Stimulated activated CD8-positive, alpha-beta memory T cell treated with anti-CD3 and anti-CD28 coated beads, Interleukin-4, amount 100 ng/mL, for 48 hours (primary cell): ENCODE data around the gene SYT6.
A peak's percentile ranks its signal among the peaks of the same experiment; 100 is the strongest.

ENCODE experiments used
- DNase-seq: peaks from one replicate; pipeline ENCODE4 v3.0.0-alpha.2; 2020

Gene SYT6

DNA sequence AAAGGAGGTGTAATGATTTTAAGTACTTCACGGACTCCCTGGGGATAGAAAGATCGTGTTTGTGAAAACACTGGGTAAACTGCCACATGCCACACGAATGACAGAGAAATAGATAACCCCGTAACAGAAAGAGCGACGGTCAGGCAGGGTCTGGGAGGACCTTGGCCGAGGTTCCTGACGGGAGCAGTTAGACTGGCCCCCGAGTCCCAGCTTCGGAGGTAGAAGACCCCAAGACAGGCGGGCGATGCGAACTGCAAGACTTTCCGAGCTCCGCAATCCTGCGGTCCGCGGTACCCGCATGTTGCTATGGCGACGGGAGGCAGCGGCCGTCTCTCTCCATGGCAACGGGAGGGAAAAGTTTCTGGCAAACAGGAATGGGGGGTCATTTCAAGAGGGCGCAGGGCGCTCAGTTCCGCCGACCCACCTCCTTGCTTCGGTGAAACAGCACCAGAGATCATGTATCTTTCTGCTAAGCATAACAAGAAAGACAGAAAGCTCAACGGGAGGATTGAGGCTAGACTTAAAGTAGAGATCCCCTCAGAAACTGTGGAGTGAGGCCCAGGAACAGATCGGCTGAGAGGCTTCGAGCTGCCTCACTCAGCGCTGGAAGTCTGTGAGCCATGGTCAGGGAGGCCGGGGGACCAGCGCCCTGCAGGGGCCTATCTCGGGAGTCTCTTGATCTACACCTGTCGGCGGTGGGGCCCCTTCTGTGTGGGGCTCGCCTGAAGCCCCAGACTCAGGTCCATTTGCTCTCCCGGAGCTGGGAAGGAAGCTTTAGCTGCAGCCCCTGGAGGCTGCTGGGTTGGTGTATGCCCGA is 685 bp upstream of the SYT6 start:
- DNase-seq: peak; percentile 30

DNA sequence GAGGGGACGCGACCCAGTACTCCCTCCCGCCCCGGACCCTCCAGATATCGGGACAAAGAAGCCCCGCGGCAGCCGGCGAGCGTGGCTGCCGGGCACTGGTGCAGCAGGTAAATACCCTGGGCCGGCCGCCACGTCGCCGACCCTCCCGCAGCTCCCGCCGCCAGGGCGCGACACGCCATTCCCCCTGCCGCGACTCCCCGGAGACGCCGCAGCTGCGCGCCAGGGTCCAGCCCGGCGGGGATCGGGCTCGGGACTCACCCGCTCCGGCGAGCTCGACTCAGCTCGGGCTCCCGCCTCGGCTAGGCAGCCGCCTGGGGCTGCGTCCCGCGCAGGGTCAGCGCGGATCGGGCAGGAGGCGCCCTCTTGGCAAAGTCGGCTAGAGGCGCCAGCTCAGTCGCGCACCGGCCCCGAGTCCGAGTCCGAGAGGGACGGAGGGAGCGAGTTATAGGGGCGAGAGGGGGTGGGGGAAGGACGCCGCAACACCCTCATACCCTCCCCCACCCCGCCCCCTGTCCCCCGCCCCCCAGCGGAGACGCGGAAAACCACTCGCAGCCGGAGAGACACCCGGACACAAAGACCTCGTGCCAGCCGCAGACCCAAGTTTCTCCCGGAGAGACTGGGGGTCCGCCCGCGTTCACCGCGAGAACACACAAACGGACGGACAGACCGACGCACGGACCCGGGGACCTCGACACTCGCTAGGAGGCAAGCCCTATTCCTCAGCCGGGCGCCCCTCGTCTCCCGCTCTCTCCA is 985 bp downstream of the SYT6 start:
- DNase-seq: peak; percentile 29

DNA sequence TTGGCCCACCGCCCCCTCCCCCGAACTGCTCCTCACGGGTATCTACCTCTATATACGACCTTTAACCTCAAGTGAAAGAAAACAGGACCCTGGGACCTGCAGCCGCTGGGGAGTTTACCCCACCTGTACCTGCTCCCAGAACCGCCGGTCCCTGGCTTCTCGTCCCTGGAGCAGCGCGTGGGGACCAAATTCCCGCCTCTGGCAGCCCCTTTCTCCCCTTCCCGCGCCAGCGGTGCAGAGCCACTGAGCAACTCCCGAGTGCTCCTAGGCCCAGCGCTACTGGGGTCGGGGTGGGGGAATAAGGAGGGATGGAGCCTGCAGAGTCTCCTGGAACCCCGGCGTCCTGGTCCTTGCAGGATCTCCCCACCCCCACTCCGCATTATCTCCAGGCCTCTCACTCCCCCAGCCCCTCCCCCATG is 1.6 kb downstream of the SYT6 start:
- no peak for DNase-seq

DNA sequence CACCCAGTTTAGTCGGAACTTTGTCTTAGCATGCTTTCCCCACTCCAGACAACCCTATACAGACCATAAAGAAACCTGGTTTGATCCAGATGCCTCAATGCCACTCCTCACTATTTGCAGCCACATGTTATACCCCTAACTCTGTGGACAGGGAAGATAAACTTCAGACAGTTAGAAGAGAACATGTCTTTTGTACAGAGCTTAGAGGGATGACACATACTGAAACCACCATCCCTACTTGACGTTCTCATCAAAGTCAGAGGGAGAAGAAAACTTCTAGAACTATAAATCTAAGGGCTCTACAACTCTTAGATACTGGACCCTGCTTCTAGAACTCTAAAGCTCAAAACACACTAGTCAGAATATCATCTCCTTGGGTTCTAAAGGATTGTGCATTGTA is 3.7 kb downstream of the SYT6 start:
- DNase-seq: no peak

DNA sequence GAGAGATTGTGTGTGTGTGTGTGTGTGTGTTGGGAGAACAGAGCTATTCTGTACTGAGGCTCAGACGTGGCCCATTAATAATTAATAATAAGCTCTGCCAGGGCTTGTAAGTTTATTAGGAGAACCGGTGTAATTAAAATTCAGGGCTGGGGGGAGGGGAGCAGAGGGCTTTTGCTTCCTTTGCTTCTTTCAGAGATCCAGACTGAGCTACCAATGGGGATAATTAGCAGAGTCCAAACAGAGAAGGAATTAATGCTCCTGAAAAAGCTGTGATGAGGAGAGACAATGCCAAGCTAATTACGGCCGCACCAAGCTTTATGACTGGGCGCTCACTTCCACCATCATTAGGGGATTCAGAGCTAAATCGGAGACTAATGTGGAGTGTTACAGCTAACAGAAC is 4.5 kb downstream of the SYT6 start:
- DNase-seq: no peak

DNA sequence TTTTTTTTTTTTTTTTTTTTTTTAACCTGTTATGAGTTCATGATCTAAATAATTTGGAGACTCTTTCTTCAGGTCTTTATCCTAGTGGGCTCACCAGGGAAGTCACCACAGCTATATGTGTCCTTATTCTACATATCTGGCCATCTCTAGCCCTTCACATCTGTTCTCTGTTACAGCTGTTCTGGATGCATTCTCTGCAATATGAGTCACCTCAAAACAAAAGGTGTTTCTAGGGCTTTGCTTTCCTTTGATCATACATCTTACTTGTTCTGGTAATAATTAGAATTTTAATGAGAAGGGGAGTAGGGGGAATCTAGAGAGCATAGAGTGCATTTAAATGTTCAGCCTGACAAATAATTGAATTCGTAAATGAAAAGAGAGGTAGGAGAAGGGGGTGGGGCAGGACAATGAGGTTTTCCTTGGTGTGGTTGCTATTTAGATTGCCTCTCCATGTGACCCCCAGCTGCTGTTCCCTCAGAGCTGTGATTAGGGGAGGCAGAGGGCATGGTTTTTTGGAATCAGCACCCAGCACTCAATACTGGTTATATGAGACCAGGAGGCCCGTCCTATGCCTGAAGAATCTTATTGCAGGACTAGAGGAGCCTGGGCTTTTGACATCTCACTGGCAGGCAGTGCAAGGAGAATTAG is 8.0 kb downstream of the SYT6 start:
- no peak for DNase-seq

DNA sequence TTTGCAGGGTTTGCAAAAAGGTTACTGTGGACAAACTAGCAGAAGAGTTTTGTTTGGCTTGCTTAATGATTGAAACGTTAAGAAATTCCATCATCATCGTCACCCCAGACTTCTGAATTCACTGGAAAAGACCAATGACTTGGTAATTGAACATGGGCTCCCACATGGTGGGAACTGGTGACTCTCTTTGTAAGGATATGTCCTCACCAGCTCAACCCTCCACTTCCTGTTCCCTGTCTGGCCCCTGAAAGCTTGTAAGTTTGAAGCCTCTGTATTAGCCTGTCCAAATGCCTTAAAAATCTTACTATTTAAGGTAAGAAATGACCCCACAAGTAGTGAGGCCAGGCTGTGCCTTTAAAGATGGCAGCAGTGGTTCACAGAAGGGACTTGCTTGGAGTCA is 9.7 kb downstream of the SYT6 start:
- no peak for DNase-seq

DNA sequence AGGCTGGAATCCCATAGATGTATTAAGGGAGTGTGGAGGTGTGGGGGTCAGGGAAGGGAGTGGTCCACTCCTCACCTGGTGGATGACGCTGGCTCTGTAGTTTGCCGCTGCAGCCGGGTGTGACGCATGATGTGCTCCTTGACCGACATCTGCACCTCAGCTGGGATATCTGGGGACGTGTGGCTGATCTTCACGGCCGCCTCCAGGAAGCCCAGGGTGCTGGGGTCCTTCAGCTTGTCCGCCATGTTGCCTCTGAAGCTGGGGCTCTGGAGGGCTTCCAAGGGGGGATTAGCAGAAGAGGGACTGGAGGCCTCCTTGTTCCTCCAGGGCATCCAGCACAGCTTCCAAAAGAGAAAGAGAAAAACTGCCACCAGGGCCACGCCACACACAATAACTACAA is 14.1 kb downstream of the SYT6 start:
- no peak for DNase-seq

DNA sequence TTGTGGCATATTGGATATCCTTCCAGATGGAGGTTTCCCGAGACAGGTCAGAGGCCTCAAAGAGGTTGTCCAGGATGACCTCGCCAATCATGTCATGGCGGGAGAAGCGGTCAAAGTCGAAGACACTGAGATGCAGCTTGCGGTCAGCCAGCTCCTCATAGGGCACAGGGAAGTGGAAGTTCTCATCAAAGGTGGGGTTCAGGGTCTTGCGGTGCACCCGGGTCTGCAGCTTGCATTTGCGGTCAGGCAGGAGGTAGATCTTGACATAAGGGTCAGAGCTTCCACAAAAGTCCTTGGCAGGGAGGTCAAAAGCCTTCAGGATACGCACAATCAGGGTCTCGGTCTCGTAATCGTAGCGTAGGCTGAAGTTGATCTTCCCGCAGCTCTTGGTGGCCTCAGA is 16.2 kb downstream of the SYT6 start:
- no peak for DNase-seq

DNA sequence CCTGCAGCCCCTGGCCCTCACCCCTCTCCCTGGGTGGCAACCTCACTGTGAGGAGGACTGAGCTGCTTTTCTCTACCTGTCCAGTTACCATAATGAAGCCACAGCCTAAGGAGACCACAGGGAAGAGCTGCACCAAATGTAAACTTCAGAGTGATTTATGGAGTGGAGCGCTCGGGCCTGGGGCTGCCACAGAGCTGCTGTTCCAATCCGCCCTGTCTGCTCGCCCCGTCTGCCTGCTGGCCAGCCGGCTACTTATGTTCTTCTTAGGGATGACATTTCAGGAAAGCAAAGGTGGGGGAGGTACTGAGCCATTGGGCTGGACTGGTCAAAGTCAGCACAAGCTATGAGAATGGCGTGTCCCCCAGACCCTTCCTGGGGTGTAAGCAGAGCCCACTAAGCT is 17.9 kb downstream of the SYT6 start:
- no peak for DNase-seq

DNA sequence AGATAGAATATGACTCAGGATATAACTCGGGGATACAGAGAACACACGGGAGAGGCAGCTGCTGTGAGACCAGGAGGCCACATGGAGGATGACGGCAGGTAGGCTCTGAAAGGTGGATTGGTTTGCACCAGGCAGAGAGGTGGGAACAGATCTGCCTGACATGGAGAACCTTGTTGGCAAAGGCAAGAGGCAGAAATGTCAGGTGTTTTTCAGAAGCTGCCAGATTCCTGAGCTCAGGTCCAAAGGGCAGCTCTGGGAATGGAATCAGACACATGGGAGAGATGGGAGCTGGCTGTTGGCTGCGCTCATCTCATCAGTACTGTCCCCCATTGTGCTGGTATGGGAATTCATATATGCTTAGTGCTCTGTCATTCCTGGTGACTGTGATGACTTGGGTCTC is 19.2 kb downstream of the SYT6 start:
- no peak for DNase-seq

DNA sequence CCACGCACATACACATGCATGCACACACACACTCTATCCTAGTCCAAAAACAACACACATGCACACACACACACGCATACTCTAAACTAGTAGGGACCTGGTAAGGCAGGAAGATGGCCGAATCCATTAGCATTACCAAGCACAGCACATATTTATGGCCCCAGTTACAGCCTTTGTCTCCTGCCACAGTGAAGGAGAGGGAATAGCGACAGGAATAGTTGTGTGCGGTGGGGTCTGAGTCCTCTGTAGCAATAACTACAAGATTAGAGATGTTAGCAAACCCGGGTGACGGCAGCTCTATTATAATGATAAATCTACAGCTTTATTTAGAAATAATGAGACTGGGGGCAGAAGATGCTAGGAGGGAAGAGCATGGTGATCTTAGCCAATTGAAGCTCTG is 20.5 kb downstream of the SYT6 start:
- no peak for DNase-seq

DNA sequence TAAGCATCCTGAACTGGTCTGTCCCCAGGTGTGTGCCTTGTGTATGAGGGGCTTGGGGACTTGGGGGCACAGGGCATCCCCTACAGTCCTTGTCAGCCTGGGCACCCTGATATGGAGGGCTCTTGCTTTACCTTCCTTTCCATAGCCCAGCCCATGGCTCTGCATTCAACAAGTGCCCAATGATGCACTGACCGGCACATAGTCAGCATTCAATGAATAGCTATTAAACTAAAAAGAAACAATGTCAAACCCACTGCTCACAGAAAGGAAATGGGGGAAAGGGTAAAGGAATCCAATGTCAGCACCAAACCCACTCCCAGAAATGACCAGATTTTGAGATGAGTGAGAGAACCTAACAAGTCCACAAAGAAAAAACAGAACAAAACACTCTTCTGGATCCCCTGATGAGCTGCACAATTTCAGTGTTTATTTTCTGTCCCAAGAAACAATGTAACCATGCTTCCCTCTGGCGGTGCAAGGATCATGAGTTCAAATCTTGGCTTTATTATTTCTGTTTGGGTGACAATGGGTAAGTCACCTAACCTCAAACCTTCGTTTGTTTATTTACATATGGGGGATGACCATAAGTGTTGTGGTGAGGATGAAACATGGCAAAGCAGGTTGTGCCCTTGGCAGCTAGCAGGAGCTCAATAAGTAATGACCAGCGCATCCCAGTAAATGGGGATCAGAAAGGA is 22.0 kb downstream of the SYT6 start:
- no peak for DNase-seq

DNA sequence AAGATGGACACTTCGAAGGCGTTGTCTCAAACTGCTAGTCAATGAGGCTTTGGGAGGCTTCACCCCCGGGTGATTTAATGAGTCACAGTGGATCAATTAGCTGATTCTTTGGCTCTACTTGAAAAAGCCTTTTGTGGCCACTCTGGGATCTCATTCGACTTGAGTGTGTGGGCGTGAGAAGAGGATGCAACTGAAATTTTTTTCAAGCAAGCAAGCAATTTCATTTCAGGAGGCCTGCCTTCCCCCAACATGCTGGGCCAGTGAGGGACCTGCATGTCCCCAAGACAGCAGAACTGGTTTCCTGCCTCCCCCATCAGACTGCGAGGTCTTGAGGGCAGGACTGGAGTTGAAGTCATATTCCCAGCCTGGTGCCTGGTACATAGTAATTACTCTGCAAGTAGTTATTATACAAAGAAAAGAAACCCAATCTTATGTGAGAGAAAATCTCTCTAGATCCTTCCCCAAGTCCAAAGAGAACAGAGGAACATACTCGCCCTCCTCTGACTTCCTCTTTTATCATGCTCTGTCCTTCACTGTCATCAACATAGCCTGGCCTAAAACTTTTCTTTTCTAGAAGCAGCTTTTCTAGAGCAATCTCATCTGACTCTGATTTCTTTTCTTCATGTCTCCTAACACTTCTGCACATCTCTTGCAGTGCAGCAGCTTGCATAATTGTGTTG is 22.7 kb downstream of the SYT6 start:
- no peak for DNase-seq

DNA sequence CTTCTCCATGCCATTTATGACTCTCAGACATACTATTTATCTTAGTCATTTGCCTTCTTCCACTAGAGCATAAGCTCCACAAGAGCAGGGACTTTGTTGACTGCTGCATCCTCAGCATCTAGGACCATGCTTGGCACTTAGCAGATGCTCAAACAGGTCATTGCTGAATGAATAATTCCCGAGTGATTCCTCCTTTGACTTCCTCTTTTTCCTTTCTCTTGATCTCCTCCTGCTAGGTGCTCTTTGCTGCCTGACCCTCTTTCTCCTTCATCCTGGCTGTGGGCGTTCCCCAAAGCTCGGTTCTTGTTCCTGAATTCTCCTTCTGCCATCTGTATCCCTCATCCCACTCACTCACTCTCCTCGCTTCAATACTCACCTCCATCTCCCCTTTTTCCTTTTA is 23.5 kb downstream of the SYT6 start:
- no peak for DNase-seq

DNA sequence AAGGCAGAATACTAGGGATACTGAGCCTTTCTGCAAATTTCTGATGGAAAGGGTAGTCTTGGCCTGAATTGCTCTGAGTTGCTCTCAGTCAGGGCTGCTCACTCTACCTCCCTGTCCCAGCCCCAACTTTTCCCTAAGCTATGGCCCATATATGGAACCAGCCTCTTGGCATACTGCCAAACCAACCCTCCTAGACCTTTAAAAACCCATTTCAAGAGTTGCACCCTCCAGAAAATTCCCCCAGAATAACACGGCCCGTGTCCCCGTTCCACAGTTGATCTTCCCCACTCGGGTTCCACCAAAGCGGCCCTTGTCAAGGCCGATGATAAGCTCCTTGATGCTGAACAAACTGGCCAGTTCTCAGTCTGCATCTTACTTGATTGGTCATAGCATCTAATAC is 25.4 kb downstream of the SYT6 start:
- DNase-seq: no peak

DNA sequence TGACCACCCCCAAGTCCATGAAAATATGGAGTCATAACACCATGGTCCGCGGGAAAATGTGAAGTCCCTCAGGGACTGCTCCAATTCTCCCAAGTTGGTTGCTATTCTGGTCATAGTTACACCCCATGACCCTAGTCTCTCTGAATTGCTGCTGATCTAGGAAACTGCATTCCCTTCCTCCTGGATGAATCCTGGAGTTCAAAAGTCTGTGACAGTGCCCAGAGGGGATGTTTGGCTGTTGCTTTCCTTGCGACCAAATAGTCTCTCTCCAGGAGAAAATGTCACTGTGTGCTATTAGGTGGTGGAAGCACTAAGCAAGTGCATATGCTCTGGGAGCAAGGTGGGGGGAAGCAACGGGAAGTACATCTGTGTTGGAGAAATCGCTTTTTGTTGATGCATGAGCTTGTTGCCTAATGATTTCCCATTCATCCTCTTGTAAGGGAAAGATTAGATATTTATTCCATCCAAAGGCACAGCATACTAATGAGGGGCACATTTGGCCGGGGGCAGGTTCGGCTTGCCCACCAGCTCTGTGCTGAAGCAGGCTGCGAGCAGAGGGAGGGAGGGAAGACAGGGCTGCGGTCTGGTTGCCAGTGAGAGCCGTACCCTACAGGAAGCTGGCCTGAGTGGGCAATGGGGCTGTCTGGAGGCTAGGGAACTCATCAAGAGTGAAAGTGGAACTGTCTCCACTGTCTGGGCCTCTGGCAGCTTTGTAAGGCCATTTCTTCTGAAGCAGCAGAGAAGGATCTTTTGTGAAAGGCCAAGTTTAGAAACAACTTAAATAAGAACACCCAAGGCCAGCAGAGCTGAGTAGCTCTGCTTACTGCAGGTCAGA is 27.2 kb downstream of the SYT6 start:
- no peak for DNase-seq

DNA sequence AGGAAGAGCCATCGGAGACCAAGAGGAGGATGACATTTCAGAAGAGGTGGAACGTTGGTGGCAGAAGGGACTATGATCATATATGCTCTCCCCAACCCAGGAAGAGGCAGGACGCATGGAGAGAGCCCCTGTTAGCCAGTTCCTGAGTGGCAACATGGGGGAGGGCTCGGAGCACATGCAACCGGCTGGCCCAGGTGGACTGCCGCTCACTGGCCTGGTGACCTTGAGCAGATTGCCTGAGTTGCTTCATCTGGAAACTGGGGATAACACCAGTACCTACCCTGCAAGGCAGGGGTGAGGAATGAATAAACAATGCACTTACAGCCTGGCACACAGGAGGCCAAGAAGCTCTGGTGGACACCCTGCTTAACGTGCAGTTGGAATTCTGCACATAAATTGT is 29.0 kb downstream of the SYT6 start:
- DNase-seq: no peak

DNA sequence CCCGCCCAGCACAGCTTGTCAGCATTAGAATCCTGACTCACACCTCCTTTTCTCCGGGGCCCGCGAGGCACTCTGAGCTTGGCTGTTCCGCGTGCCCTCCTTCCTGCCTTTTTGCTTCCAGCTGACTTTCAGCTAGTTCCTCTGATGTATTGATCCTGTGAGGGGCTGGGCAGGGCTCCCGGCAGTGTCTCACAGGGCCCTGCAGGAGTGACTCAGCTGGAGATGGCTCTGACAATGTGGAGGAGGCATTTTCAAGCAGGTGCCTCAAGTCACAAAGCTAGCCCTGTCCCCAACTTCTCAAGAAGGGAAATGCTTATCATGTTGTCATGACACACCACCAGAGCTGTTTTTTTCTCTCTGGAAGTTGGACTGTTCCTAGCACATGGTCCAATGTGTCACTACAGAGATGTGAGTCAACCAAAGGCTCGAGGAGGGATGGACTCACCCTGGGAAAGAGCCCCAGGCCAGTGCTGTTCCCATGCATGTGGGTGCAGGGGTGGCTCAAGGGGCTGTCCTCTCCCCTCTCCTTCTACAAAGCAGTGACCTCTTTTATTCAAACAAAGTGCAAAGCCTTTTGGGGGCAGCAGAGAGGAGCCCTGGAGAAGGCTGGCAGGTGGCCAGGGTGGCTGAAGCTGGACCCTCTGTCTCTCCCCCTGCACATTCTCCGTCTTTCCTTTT is 30.6 kb downstream of the SYT6 start:
- no peak for DNase-seq

DNA sequence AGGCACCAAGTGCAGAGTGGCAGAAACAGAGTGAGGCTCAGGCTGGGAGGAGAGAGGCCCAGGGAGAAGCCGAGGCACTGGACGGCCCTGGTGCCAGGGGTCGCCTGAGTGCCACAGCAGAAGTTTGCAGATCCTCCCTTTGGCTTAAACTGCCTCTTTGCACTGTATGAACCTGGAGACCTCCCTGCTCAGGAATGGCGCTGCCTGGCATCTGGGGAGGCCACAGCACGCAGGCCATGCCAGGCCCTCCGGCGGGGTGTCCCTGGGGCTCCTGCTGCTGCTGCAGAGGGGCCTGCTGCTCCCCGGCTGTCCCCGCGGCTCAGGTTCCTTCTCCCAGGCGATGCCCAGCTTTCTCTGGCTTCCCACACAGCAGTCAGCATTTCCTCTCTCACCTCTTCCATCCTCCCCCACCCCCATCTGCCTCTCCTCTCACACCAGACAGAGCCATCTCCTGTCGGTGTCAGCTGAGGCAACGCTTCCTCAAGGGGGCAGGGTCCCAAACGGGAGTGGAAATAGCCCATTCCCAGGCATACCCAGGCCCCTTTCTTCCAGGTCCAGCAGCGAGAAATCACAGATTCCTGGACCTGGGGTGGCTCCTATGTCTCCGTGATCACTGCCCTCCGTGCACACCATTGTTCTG is 35.2 kb downstream of the SYT6 start:
- DNase-seq: no peak

DNA sequence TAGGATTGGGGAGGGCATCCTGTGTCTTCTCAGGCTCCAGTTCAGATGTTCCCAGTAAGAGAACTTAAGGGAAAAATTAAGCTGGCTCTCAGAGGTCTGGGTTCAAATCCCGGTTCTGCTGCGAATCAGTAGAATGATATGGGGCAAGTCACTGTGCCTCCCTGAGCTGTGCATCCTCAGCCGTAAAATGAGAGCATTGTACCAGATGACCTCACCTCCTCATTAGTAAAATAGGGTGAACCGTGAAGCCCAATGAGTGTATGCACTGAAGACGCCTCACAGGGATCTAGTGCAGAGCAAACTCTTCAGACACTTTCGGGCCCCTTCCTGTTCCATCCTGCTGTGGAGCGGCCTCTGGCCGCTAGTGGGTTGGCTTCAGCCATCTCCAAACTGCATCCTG is 36.0 kb downstream of the SYT6 start:
- DNase-seq: no peak
